ENCODE results near the gene CEP41.

The CEP41 gene, protein sequence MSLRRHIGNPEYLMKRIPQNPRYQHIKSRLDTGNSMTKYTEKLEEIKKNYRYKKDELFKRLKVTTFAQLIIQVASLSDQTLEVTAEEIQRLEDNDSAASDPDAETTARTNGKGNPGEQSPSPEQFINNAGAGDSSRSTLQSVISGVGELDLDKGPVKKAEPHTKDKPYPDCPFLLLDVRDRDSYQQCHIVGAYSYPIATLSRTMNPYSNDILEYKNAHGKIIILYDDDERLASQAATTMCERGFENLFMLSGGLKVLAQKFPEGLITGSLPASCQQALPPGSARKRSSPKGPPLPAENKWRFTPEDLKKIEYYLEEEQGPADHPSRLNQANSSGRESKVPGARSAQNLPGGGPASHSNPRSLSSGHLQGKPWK

DNA sequence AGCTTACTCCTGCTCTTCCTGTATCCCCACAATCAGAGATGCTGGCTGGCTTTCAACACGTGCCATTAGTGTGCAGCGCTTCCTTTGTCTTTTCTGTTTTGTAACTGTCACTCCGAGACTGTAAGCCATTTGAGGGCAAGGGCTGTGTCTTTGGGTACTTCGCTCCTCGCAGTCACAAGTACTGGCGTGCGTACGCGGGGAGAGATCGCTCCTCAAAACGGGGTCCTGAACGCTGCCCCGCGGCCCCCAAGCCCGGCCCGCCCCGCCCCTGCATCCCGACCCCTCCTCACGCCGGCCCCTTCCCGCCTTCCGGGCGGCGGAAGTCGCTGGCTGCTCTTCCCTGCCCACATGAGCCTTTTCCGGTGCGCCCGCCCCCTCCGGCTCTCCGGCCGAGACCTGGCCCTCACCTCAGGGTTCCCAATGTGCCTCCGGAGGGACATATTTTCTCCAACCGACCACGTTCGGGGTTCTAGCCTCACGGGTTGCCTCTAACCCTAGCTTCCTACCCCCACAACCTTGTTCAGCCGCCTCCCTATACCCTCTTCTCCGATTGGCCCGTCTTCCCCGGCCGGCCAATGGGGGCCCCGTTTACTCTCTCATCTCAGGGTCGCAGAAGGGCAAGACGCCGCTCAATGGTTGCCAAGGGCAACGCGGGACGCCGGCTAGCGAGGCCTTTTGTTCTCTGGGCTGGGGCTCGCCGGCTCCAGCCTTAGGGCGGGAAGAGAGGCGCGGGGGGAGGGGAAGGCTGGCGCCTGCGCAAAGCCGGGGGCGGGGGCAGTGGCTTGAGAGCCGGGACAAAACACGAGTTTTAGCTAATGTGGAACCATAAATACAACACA lies at the start of gene CEP41:
TSS of gene CEP41 (minus strand) at position 490 of the 839 bp plus-strand sequence. CDS start at position 440, 50 bp downstream.
- TF ChIP-seq, protein P1, sequence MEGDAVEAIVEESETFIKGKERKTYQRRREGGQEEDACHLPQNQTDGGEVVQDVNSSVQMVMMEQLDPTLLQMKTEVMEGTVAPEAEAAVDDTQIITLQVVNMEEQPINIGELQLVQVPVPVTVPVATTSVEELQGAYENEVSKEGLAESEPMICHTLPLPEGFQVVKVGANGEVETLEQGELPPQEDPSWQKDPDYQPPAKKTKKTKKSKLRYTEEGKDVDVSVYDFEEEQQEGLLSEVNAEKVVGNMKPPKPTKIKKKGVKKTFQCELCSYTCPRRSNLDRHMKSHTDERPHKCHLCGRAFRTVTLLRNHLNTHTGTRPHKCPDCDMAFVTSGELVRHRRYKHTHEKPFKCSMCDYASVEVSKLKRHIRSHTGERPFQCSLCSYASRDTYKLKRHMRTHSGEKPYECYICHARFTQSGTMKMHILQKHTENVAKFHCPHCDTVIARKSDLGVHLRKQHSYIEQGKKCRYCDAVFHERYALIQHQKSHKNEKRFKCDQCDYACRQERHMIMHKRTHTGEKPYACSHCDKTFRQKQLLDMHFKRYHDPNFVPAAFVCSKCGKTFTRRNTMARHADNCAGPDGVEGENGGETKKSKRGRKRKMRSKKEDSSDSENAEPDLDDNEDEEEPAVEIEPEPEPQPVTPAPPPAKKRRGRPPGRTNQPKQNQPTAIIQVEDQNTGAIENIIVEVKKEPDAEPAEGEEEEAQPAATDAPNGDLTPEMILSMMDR (IDR thresholded peaks at IDR 0.05; ENCODE audit: low read depth, low read length): no peak
- H3K4me3 ChIP-seq (ENCODE audit: low read depth, low read length): peak within 1 kb of the TSS; percentile 76

DNA sequence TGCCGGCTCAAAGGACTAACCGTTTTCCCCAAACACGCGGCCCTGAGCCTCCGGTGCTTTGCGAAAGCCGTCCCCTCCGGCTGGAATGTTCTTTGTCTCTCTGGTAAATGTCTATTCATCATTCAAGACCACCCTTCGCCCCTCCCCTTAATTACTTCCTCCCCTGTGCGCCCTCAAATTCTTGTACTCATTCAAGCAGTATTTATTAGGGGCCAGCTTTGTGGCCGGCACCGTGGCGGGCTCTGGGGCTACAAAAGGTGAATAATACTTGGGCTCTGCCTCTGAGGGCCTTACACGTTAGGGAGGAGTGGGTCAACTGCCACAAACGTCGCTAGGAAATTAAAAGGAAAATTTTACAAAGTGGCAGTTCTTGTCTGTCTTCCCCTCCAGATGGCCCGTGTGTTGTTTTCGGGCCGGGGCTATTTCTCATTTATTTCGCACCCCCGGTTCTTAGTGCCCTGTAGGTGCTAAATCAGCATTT lies 49.5 kb upstream of the CEP41 start:
- TF ChIP-seq, protein P1 (IDR thresholded peaks at IDR 0.05; ENCODE audit: low read depth, low read length): no peak
- H3K4me3 ChIP-seq (ENCODE audit: low read depth, low read length): no peak overlapping the region

DNA sequence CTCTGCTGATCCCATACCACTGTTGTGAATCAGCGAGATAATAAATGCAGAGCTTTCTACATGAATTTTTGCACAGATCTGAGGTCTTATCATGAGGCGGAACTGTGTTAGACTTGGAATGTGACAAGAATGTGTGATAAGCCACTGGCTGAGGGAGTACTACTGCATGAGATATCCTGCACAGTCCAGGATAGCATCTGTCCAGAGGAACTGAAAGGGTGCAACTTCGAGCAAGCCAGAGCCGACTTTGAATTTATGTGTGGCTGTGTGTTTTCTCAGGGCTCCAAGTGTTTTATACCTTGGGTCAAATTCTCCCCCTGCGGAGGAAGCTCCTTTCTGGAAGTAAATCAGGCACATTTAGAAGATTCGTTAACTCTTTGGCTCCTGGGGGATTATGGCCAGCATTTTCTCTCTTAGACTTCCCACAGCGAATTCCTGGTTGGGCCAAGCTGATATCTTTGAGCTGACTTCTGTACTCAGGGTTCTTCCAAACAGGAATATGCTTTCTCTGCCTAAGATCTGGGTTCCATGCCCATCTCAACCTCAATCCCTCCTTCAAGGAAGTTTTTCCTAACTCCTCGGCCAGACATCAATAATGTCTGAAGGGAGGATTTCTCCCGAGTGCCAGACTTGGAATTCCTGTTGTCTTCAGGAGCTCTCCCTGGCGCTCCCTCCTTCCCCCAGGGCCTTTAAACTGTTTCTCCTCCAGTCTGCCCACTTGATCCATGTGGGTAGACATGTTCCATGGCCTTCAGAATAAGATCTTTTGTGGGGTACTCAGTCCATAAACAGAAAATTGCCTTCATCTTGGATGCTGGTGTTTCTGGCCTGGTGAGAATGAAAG lies 48.5 kb upstream of the CEP41 start:
- TF ChIP-seq, protein P1 (IDR thresholded peaks at IDR 0.05; ENCODE audit: low read depth, low read length): no peak
- no peak overlapping the region for H3K4me3 ChIP-seq (ENCODE audit: low read depth, low read length)

DNA sequence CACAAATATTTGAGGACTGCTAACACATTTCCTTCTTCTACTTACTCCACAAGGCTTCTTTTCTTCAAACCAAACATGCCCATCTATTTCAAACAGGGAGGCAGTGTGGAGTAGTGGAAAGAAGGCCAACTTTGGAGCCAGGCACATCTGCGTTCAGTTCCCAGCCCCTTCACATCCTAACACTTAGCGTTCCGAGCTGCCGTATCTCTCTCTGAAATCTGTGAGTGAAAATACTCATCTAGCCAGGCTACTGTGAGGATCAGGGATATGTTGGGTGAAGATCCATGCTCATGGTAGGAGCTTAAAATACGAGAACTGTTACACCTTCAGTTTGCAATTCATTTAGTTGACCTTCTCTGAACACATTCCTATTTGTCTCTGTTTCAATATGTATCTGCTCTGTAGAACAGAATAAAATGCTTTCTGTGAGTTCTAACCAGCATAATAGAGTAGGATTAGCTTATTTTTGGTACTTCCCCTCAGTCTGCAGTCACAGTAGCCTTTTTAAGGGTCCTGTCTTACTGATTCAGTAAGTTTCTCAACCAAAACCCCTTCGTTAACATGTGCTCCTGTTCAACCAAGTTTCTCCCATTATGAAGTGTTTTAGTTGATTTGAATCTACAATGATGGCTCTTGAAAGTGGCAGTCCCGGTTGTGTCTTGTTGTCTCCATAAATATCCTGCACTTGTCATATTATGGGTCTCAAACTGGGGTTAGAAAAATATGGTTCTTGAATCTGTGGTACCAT lies 47.8 kb upstream of the CEP41 start:
- TF ChIP-seq, protein P1 (IDR thresholded peaks at IDR 0.05; ENCODE audit: low read depth, low read length): no peak
- no peak overlapping the region for H3K4me3 ChIP-seq (ENCODE audit: low read depth, low read length)

DNA sequence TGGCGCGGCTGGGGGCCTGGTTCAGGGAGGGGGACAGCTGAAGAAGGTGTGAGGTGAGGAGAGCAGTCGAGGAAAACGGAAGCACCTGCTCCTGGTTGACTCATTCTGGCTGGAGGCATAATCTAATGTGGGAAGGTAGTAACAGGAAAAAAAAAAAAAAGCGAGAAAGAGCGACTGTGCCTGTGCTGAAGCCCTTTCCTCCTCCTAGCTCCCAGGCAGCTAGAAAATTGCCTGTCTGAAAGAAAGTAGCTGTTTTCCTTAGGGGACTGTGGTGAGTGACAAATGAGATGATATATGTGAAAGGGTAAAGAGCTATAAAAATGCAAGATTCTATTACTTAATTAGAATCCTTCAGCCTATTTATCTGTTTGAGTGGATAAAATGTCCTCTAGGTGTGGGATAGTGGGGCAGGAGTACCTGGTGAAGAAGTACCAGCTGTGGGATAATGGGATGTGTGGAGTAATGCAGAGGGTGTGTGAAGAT lies 46.2 kb upstream of the CEP41 start:
- TF ChIP-seq, protein P1 (IDR thresholded peaks at IDR 0.05; ENCODE audit: low read depth, low read length): no peak
- H3K4me3 ChIP-seq (ENCODE audit: low read depth, low read length): no peak overlapping the region

Data from WI38 (cell line).